DOHH2 (cell line): Measurements from ENCODE around the gene MDFI.

Source experiments
- CTCF ChIP-seq: fragments of 200-600 bp; sonication (generic); IDR thresholded peaks from one replicate; pipeline ENCODE4 v1.5.1; 2014; ENCODE audit warnings: antibody characterized with exemption, mild to moderate bottlenecking, low read depth, low read length; ENCODE audit not compliant: poor library complexity, severe bottlenecking
- EZH2phosphoT487 ChIP-seq: fragments of 200-600 bp; sonication (generic); IDR thresholded peaks from 2 replicates; pipeline ENCODE4 v1.6.1; 2017; ENCODE audit warnings: borderline replicate concordance, mild to moderate bottlenecking, antibody characterized with exemption, low read length, moderate library complexity, mixed read lengths

- TF ChIP-seq EZH2phosphoT487, result no peak
- TF ChIP-seq CTCF, result no peak
Observed at GRCh38 chr6:41667195-41667594, 28.9 kb downstream of the MDFI start.
